ENCODE measurements around the gene JMJD1C. TPM values are rescaled to one million over a fixed set of nuclear protein-coding genes. Genes with fewer than 3 reads are reported as not detected.

The JMJD1C gene
- total RNA-seq, 1 experiment from 2014 or later = 89.7 TPM

DNA sequence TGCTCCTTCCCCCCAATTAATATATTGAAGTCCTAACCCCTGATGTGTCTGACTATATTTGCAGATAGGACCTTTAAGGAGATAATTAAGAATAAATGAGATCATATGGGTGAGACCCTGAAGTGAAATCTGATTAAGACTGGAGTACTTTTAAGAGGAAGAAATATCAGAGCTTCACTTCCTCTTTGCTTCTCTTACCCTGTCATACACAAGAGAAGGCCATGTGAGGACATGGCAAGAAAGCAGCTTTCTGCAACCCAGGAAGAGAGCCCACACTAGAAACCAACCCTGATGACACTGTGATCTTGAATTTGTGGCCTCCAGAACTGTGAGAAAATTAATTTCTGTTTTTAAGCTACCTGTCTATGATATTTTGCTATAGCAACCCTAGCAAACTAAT lies 44.2 kb downstream of the JMJD1C start:
- DNase-seq = no peak
- Mint-ChIP-seq H3K27ac (ENCODE audit: unreplicated experiment) (no peak overlapping the region), H3K4me1 (ENCODE audit: low read depth, unreplicated experiment) (no peaks in the 10 kb centered on the region), H3K9me3 (ENCODE audit: unreplicated experiment) (no peaks in the 10 kb centered on the region), H3K4me3 (ENCODE audit: unreplicated experiment) (no peak overlapping the region), H3K27me3 (ENCODE audit: insufficient read depth, unreplicated experiment) (no peaks in the 10 kb centered on the region), H3K36me3 (ENCODE audit: insufficient read depth, unreplicated experiment) (peaks cover 6% of the 10 kb centered on the region)
- Histone ChIP-seq H3K9me3 (no peaks in the 10 kb centered on the region), H3K4me1 (no peaks in the 10 kb centered on the region), H3K36me3 (ENCODE audit: control insufficient read depth, insufficient read depth, low read length) (no peaks in the 10 kb centered on the region), H3K4me3 (ENCODE audit: low read depth, low read length) (no peak overlapping the region), H3K27me3 (replicated peaks; ENCODE audit: control insufficient read depth, insufficient read depth, low read length) (no peaks in the 10 kb centered on the region)
- TF ChIP-seq CTCF (IDR thresholded peaks at IDR 0.05; ENCODE audit: insufficient read depth in 1 of 2, low read depth in 1 of 2, low read length in 1 of 2, severe bottlenecking in 1 of 2, unreplicated experiment in 1 of 2) = no peak
- intact Hi-C loops (cut with micrococcal nuclease; ENCODE audit: unreplicated experiment) = no loop called here
- BruUV-seq (replicated peaks) = no TSS peak
- POLR2A ChIA-PET = no interaction called here
- CTCF ChIA-PET = interaction anchor here (0.5 kb wide), 1 partner anchor 207 kb away, joined by 3 read pairs; no protein-coding TSS in a partner anchor

- no peak for DNase-seq
- H3K36me3 ChIP-seq (ENCODE audit: control insufficient read depth, insufficient read depth, low read length) = no peaks in the 10 kb centered on the region
- no peak overlapping the region for H3K4me3 ChIP-seq (ENCODE audit: low read depth, low read length)
- intact Hi-C loops (cut with micrococcal nuclease; ENCODE audit: unreplicated experiment) = no loop called here
- BruUV-seq (replicated peaks) = no TSS peak
- POLR2A ChIA-PET = no interaction called here
- Mint-ChIP-seq H3K27me3 (ENCODE audit: insufficient read depth, unreplicated experiment) (no peaks in the 10 kb centered on the region), H3K36me3 (ENCODE audit: insufficient read depth, unreplicated experiment) (peaks cover 3% of the 10 kb centered on the region), H3K4me3 (ENCODE audit: unreplicated experiment) (no peak overlapping the region), H3K9me3 (ENCODE audit: unreplicated experiment) (no peaks in the 10 kb centered on the region), H3K27ac (ENCODE audit: unreplicated experiment) (no peak overlapping the region), H3K4me1 (ENCODE audit: low read depth, unreplicated experiment) (no peaks in the 10 kb centered on the region)
- TF ChIP-seq CTCF (IDR thresholded peaks at IDR 0.05; ENCODE audit: insufficient read depth in 1 of 2, low read depth in 1 of 2, low read length in 1 of 2, severe bottlenecking in 1 of 2, unreplicated experiment in 1 of 2) = no peak
- H3K27me3 ChIP-seq (replicated peaks; ENCODE audit: control insufficient read depth, insufficient read depth, low read length) = no peaks in the 10 kb centered on the region
- CTCF ChIA-PET = no interaction called here
- H3K4me1 ChIP-seq = no peaks in the 10 kb centered on the region
- H3K9me3 ChIP-seq = no peaks in the 10 kb centered on the region
These were observed 49.4 kb downstream of the JMJD1C start for GRCh38 chr10:63416376-63416775.

DNA sequence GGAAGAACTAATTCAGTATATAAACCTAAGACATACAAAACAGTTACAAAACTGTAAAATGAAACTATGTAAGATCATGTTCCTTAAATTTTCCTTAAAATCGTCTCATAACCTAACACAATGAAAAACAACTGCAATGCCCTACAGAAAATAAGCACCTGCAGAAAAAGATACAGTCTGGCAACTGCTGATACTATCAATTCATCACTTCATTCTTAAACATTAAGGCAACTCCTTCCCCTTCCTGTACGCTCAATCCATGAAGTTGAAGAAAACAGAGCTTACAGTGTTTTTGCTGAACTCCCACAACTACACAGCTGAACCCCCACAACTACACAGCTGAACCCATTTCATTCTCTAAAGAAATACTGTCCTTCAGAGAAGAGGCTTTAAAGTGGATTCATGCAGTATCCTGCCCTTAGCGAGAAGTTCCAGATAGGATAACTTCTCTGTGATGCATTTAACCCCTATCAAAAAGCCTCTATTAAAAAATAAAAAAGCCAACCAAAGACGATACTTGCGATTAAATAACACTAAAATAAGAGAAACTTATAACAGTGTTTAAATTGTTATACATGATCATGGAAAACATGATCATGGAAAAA lies 50.0 kb downstream of the JMJD1C start:
- Histone ChIP-seq H3K9me3 (no peaks in the 10 kb centered on the region), H3K4me1 (0 out of 2 replicates have a peak, but pooled peaks cover 2% of the 10 kb centered on the region), H3K36me3 (ENCODE audit: control insufficient read depth, insufficient read depth, low read length) (no peaks in the 10 kb centered on the region), H3K27me3 (replicated peaks; ENCODE audit: control insufficient read depth, insufficient read depth, low read length) (no peaks in the 10 kb centered on the region), H3K4me3 (ENCODE audit: low read depth, low read length) (no peak overlapping the region)
- no peak overlapping the region for H3K27ac Mint-ChIP-seq (ENCODE audit: unreplicated experiment)
- no peaks in the 10 kb centered on the region for H3K36me3 Mint-ChIP-seq (ENCODE audit: insufficient read depth, unreplicated experiment)
- intact Hi-C loops (cut with micrococcal nuclease; ENCODE audit: unreplicated experiment) = no loop called here
- DNase-seq = no peak
- H3K9me3 Mint-ChIP-seq (ENCODE audit: unreplicated experiment) = no peaks in the 10 kb centered on the region
- CTCF ChIA-PET = no interaction called here
- POLR2A ChIA-PET = no interaction called here
- H3K27me3 Mint-ChIP-seq (ENCODE audit: insufficient read depth, unreplicated experiment) = no peaks in the 10 kb centered on the region
- no TSS peak for BruUV-seq (replicated peaks)
- peaks cover 3% of the 10 kb centered on the region for H3K4me1 Mint-ChIP-seq (ENCODE audit: low read depth, unreplicated experiment)
- no peak overlapping the region for H3K4me3 Mint-ChIP-seq (ENCODE audit: unreplicated experiment)
- no peak for TF ChIP-seq CTCF (IDR thresholded peaks at IDR 0.05; ENCODE audit: insufficient read depth in 1 of 2, low read depth in 1 of 2, low read length in 1 of 2, severe bottlenecking in 1 of 2, unreplicated experiment in 1 of 2)

All from Caco-2 (cell line).